ENCODE measurements around the gene NPM1.

The NPM1 gene

GRCh38 chr5:171436804-171437285 is 49.2 kb downstream of the NPM1 start:
- Histone ChIP-seq H3K4me1 (ENCODE audit: low read length) (no peaks in the 10 kb centered on the region), H3K27ac (ENCODE audit: low read length) (no peak overlapping the region)
- DNase-seq, result no peak

GRCh38 chr5:171437286-171437821 is 49.7 kb downstream of the NPM1 start:
- Histone ChIP-seq H3K27me3 (replicated peaks; ENCODE audit: insufficient read depth, low read length) (no peaks in the 10 kb centered on the region), H3K27ac (ENCODE audit: low read length) (no peak overlapping the region), H3K4me2 (ENCODE audit: low read depth, low read length) (no peak overlapping the region), H3K4me1 (ENCODE audit: low read length) (no peaks in the 10 kb centered on the region), H3K9me3 (replicated peaks; ENCODE audit: insufficient read depth, low read length) (no peaks in the 10 kb centered on the region), H2AFZ (ENCODE audit: low read length) (no peak overlapping the region), H3K79me2 (ENCODE audit: low read length) (no peaks in the 10 kb centered on the region), H3K9me2 (replicated peaks; ENCODE audit: insufficient read depth, low read length) (no peaks in the 10 kb centered on the region), H3K36me3 (replicated peaks; ENCODE audit: insufficient read depth, low read length) (no peaks in the 10 kb centered on the region), H4K20me1 (ENCODE audit: insufficient read depth, low read length) (no peaks in the 10 kb centered on the region), H3K9ac (ENCODE audit: low read length) (no peak overlapping the region), H3K4me3 (ENCODE audit: low read length) (no peak overlapping the region), H3F3A (ENCODE audit: insufficient read depth, low read length) (no peaks in the 10 kb centered on the region)
- no peak for DNase-seq
- no peak for TF ChIP-seq CTCF (IDR thresholded peaks at IDR 0.05; ENCODE audit: low read length)
- no peak for TF ChIP-seq EZH2phosphoT487 (IDR thresholded peaks at IDR 0.05; ENCODE audit: low read length)
- TF ChIP-seq EZH2 (optimal IDR thresholded peaks at IDR 0.05; ENCODE audit: low read depth, low read length), result no peak

More at GRCh38 chr5:171436804-171437285, 49.2 kb downstream of the NPM1 start:
- Histone ChIP-seq H3K4me2 (ENCODE audit: low read depth, low read length) (no peak overlapping the region), H3K4me3 (ENCODE audit: low read length) (no peak overlapping the region), H2AFZ (ENCODE audit: low read length) (no peak overlapping the region), H3K36me3 (replicated peaks; ENCODE audit: insufficient read depth, low read length) (no peaks in the 10 kb centered on the region), H3K79me2 (ENCODE audit: low read length) (no peaks in the 10 kb centered on the region), H3K27me3 (replicated peaks; ENCODE audit: insufficient read depth, low read length) (no peaks in the 10 kb centered on the region), H4K20me1 (ENCODE audit: insufficient read depth, low read length) (no peaks in the 10 kb centered on the region), H3K9me2 (replicated peaks; ENCODE audit: insufficient read depth, low read length) (no peaks in the 10 kb centered on the region), H3K9ac (ENCODE audit: low read length) (no peak overlapping the region), H3K9me3 (replicated peaks; ENCODE audit: insufficient read depth, low read length) (no peaks in the 10 kb centered on the region), H3F3A (ENCODE audit: insufficient read depth, low read length) (no peaks in the 10 kb centered on the region)
- TF ChIP-seq EZH2phosphoT487 (IDR thresholded peaks at IDR 0.05; ENCODE audit: low read length), result no peak
- no peak for TF ChIP-seq CTCF (IDR thresholded peaks at IDR 0.05; ENCODE audit: low read length)
- no peak for TF ChIP-seq EZH2 (optimal IDR thresholded peaks at IDR 0.05; ENCODE audit: low read depth, low read length)

DNA sequence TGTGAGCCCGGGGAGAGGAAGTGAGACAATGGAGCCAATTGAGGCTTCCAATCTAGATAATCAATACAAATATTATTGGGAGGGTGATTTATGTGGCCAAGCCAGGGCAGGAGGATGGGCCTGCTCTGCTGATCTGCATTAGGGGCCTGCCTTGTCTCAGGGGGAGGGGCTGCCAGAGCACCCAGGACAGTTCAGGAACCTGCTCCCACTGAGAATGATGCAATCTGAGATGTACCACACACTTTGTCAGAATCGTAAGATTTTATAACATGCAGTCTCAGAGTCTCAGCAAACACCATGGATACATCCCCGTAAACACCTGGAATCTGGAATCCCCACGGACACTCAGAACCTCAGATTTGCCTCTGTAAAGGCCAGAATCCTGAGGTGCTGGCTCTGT is 51.1 kb downstream of the NPM1 start:
- H3K27ac ChIP-seq (ENCODE audit: low read length), result no peak overlapping the region
- no peaks in the 10 kb centered on the region for H4K20me1 ChIP-seq (ENCODE audit: insufficient read depth, low read length)
- no peak overlapping the region for H3K4me2 ChIP-seq (ENCODE audit: low read depth, low read length)
- DNase-seq, result no peak
- H2AFZ ChIP-seq (ENCODE audit: low read length), result no peak overlapping the region
- H3K9me3 ChIP-seq (replicated peaks; ENCODE audit: insufficient read depth, low read length), result no peaks in the 10 kb centered on the region
- no peak overlapping the region for H3K4me3 ChIP-seq (ENCODE audit: low read length)
- no peaks in the 10 kb centered on the region for H3K36me3 ChIP-seq (replicated peaks; ENCODE audit: insufficient read depth, low read length)
- TF ChIP-seq EZH2 (optimal IDR thresholded peaks at IDR 0.05; ENCODE audit: low read depth, low read length) (no peak), CTCF (IDR thresholded peaks at IDR 0.05; ENCODE audit: low read length) (no peak), EZH2phosphoT487 (IDR thresholded peaks at IDR 0.05; ENCODE audit: low read length) (no peak)
- H3K79me2 ChIP-seq (ENCODE audit: low read length), result no peaks in the 10 kb centered on the region
- H3K9ac ChIP-seq (ENCODE audit: low read length), result no peak overlapping the region
- no peaks in the 10 kb centered on the region for H3K27me3 ChIP-seq (replicated peaks; ENCODE audit: insufficient read depth, low read length)
- no peaks in the 10 kb centered on the region for H3F3A ChIP-seq (ENCODE audit: insufficient read depth, low read length)
- no peaks in the 10 kb centered on the region for H3K9me2 ChIP-seq (replicated peaks; ENCODE audit: insufficient read depth, low read length)
- H3K4me1 ChIP-seq (ENCODE audit: low read length), result no peaks in the 10 kb centered on the region
